GM19351 (cell line): ENCODE data around the gene DERL2.

Experiments
- ATAC-seq: cut with Tn5 transposase; IDR thresholded peaks from one replicate; pipeline ENCODE4 v1.9.1; 2021; ENCODE audit warnings: mild to moderate bottlenecking, moderate library complexity; ENCODE audit not compliant: unreplicated experiment

Gene DERL2

GRCh38 chr17:5502552-5502951 lies 16.6 kb upstream of the DERL2 start:
- ATAC-seq = no peak

DNA sequence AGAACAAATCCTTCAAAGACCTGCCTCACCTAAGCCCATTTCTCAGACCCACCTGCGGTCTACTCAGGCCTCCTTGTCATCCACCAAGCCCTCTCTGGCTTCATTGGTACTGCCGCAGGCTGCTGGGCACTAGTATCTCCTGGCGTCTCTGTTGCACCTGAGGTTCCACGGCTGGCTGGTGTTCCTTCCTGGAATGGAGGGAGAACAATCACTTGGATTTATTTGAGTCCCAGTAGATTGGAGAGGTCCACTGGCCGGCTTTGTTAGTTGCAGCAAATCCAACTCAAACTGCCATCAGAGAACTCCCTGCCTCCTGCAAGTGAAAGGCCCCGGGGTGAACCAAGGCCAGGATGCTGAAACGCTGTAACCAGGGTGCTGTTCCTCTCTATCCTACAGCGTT lies 15.7 kb upstream of the DERL2 start:
- ATAC-seq = no peak

- peak; percentile 51 for ATAC-seq
These were observed 14.8 kb upstream of the DERL2 start for GRCh38 chr17:5500589-5501391.

DNA sequence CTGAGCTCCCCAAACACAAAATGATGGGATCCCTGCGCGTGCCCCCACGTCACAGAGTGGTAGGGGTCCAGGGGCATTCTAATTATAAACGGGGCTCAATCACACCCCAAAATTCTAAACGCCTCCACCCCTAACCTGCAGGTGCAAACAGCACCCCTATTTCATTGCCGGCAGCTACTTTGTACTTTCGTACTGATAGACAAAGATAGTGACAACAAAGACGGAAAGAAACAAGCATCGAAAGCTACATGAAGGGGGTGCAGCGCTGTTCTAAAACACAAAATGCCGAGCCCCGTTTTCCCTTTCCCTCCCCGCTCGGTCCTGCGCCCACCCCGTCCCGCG lies 14.2 kb upstream of the DERL2 start:
- ATAC-seq = no peak

- ATAC-seq = no peak
These were observed 13.7 kb upstream of the DERL2 start for GRCh38 chr17:5499476-5500231.

- ATAC-seq = no peak
These were observed 7.0 kb upstream of the DERL2 start for GRCh38 chr17:5492970-5493369.

DNA sequence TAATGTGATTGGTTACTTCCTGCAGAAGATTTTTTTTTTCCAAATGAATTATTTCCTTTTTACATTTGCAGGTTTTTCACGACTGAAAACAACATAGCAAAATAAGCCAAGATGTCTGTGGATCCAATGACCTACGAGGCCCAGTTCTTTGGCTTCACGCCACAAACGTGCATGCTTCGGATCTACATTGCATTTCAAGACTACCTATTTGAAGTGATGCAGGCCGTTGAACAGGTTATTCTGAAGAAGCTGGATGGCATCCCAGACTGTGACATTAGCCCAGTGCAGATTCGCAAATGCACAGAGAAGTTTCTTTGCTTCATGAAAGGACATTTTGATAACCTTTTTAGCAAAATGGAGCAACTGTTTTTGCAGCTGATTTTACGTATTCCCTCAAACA lies 2.8 kb upstream of the DERL2 start:
- ATAC-seq = no peak

DNA sequence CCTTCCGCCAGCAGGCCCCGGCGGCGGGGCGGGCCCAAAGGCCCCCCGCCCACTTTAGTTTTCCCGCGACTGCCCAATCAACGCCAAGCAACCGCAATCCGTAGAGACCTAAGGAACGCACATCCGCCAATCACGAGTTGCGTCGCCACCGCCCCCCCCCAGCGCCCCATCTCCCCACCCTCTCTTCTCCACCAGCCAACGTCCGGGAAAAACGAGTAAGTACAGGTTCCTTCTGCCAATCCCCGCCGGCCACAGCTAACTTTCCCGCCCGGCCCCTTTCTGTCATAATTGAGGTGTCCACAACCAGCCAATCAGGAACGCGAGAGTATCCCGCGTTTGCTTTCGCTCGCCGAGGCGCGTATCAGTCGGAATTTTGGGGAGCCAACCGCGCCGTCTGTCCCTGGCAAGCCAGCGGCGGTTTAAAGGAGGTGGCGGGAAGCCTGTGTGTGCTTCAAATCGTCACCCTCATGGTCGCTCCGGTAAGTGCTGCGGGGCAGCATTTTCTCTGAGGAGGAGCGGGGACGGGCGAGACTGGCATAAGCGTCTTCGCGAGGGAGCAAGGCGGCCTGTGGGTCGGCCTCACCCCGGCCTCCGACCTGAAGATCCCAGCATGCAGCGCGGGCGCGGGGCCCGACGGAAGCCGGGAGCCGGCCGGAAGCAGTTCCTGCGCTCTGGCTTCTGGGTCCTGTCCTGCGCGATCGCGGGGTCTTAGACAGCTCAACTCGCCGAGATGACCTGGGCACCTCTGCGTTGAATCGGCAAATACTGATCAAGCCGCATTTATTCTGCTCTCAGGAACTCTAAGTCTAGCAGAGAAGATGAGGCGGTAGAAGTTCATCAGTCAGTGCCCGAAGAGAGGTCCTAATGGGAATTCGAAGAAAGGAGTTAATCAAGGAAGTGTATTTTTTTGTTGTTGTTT lies 487 bp upstream of the DERL2 start, which contains the start of gene MIS12:
Gene MIS12 (plus strand): TSS at position 361 of the 919 bp plus-strand sequence. CDS start 2,297 bp downstream, outside the sequence.
- peak; percentile 84 for ATAC-seq

DNA sequence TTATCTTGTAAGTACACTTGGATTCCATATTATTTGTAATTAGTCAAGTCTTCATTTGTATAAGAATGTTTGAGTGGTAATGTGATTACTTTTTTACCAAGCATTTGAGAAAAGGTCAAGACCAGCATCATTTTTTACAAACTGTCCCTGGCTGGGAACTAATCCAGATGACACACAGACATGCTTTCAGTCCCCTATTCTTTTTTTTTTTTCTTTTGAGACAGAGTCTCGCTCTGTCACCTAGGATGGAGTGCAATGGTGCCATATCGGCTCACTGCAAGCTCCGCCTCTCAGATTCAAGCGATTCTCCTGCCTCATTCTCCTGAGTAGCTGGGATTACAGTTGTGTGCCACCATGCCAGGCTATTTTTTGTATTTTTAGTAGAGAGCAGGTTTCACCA lies 4.5 kb downstream of the DERL2 start:
- no peak for ATAC-seq

DNA sequence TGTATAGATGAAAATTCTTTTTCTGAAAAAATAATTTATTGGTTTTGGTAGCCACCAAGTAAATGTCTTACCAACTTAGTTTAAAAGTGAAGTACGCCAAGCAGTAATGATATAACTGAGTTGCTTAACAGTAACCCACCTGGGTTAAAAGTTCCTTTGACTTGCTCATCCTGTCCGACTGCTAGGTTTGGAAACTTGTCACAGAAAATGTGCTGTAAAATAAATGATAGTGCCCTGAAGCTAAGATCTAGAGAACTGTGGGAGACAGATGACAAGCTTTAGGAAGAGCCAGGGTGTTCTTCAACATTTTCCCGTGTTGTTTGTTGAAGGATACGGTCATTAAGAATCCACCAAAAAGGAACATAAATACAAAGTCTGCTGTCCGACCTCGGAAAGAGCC lies 5.0 kb downstream of the DERL2 start:
- no peak for ATAC-seq

- ATAC-seq = no peak
These were observed 7.0 kb downstream of the DERL2 start for GRCh38 chr17:5478992-5479391.

- no peak for ATAC-seq
These were observed 12.1 kb downstream of the DERL2 start for GRCh38 chr17:5473906-5474305.

DNA sequence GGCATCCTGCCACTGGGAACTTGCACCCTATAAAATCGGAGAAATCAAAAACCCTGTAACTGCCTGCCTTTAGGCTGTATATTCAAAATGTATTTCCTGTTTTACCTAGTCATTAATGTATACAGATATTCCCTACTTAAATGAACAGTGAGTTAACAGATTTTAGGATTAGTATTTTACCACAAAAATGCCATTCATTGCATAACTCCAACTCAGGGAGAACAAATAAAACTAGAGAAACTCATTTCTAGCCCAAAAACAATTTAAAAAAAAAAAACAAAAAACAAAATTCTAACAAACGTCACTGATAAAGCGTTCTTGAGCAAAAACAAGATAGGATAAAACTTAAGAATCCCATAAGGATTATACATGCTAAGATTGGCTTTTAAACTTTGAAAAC lies 13.5 kb downstream of the DERL2 start:
- ATAC-seq = no peak

DNA sequence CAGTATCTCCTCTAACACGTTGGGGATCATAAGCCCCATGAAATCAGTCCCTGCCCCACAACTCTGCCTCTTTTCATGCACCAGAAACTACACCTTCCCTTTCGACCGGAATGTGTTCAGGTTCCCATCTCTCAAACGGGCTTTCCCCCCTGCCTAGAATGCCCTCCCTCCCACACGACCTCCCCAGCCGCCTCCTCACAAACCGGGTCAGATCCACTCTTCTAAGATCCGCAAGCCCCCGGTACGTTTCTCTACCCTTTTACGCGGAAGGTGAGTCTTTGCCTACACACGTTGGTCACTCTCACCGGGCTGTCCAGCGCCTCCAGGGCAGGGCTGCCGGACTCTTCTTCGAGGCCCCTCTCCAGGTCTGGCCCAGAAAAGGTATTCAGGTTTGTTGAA lies 17.9 kb downstream of the DERL2 start:
- peak; percentile 21 for ATAC-seq

DNA sequence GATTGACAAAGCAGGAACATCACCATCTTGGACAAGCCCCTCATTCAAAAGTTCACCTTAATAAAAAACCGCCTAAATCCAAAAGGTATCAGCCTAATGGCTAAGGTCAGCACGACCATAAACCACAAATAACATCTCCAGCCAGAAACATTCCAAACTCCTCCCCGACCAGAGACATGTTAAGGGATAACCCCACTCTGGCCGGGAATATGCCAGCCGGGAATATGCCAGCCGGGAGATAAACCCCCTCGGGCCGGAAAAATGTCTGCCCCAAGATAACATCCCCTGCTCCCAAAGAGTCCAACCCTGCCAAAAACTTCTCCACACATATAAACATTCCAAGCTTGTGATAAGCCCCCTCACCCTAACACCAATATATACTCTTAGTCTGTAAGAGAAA lies 18.6 kb downstream of the DERL2 start:
- ATAC-seq = no peak

DNA sequence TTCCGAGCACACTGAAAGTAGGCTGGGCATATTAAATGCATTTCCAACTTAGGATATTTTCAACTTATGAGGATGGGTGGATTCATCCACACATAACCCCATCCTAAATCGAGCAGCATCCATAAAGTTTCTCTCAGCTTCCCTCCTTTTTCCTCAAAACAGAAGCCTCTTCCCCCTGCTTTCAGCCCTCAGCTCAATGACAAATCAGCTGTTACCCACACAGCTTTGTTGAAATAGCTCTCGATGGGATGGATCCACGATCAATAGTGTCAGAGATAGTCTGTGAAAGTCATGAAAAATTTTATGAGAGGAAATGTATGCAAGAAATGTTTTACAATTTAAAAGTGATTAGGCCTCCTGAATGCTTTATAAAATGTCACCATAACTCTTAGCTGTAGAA lies 19.7 kb downstream of the DERL2 start:
- no peak for ATAC-seq

GRCh38 chr17:5464717-5465507 lies 21.1 kb downstream of the DERL2 start:
- ATAC-seq = no peak

DNA sequence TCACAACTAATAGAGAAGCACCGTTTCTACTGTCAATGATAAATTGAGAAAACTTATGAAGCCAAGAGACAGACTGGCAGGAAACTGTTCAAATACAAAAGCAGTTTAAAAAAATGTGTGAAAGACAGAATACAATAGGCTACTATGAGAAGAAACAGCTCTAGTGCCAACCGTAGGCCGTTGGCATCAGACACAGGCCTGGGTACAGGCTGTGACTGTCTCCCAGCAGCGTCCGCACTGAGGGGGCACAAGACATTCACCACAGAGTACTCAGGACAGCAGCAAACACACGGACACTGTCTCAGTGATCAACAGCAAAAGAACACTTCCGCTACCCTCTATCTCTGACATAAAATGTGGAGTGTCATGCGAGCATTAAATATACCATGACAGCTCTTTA lies 39.2 kb downstream of the DERL2 start:
- ATAC-seq = no peak

DNA sequence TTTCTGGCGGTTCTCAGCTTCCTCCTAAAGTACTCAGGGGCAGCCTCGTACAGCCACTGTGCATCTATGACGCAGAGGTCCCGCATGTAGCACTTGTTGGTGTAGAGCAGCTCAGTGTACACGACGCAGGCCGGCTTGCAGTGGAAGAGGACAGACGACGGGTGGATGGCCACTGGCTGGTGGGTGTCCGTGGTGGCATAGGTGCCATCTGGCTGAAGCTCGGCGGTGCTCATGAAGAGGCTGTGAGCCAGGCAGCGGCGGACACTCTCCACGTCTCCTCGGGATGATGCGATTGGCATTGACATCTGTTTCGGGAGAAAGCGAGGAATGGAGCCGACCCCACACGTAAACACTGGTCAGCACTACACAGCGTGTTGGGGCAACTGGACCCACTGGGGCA lies 41.8 kb downstream of the DERL2 start:
- no peak for ATAC-seq

DNA sequence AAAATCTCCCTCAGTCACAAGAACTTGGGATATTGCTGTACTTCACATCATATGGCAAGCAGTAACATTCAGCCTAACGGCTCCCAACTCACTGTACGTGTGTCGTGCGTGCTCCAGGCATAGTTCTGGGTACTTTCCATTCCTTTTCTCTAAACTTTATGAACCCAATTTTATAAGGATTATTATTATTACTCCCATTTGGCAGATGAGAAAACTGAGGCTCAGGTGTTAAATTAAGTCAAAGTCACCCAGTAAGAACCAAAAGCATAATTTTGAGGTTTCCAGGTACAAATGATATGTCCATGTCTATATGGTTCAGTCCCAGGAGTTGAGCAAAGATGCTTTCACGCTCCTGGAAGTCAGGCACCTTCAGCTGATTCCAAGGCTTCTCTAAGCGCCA lies 42.2 kb downstream of the DERL2 start:
- no peak for ATAC-seq

GRCh38 chr17:5439446-5439764 lies 46.6 kb downstream of the DERL2 start:
- no peak for ATAC-seq
